HPDE6-E6E7 (cell line): Measurements from ENCODE around the gene PRDM1.
"Not testable (repeated sequence)": the region's sequence is repeated elsewhere in the genome, so short reads cannot be mapped to it uniquely, and the experiment has no call there.

Experiments used
- DNase-seq: peaks from one replicate; pipeline ENCODE4 v3.0.0; 2011; ENCODE audit warnings: missing footprints; ENCODE audit errors: extremely low spot score

PRDM1 gene

DNA sequence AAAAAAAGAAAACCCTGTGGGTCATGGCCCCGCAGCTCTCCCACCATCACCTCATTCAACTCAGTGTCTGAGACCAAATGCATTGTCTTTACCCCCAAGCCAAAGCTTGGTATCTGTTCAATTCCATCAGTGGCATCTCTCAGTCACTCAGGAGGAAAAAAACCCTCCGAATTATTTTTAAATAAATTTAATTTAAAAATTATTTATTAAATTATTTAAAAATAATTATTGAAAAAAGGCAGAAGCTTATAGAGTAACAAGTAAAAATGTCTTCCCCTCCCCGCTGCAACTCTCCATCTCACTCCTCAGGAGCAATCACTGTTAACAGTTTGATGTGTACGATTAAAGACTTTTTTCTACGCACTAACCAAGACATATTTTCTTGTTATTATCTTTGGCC, 50.7 kb downstream of the PRDM1 start:
- DNase-seq, result no peak

DNA sequence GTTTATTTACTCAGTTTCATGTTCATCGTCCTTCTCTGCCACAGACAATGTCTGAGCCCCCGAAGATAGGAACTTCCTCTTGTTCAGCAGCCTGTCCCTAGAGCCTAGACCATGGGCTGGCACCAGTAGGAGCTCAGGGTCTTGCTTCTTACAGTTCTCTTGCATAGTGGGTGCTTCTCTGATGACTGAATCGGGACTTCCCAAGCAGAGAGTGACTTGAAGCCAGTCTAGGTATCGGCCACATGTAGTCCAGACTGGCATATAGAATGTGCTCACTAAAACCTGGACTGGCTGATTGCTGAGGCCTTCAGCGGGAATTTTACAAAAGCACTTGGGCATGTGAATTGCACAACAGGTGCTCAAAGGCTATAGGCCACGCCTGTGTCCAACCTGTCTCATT, 52.0 kb downstream of the PRDM1 start:
- no peak for DNase-seq

DNA sequence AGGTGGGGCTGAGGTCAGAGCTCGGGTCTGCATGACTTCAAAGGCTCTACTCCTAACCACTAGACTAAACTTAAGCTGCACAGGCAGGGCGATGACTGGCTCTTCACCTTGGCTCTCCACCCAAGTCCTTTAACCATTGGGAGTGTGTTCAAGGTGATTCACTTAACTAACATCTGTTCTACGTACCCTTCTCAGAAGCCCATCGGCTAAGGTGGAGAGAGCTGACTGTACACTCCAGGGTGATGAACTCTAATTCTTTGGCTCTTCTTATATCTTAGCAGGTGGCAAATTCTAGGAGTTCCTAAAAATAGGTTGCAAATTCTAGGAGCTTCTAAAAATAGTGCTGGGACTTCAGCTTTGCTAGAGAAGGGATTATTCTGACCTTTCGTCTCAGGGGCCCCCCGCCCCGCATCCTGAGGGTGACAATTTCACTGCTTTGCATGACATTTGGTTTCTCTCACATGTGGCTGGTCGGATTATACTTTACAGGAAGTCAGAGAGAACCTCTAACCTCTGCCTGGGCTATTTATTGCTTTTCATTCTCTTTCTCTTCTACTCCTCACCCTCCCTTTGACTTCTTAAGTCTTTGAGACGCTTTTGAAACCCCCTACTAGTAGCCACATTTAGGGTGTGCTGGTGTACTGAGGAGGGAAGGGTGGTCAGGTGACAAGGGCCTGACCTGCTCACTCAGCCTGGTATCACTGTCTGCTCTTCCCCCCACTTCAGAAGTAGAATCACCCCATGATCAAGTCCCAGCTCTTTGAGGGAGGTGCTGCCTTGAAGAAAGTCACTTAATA, 55.5 kb downstream of the PRDM1 start:
- DNase-seq, result no peak

DNA sequence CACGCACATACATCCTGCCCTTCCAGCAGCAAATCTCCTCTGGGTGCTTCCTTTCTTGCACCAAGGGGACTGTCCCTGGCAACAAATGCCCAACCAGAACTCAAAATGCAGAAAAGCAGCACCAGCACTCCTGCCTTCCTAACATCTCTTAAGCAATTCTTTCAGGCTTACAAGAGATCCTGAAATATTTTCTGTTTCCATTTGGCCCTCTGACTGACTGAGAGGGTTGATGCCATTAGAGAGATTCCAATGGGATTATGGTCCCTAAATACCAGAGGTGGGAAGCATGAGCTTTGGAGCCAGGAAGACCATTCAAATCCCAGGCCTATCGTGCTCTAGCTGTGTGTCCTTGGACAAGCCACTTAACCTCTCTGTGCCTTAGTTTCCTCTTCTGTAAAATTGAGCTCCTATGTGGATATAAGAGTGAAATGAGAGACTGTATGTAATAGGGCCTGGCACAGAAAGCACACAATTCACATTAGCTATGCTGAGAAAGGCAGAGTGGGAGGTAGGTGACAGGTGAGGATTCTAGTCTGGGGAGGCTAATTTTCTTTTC, 56.8 kb downstream of the PRDM1 start:
- no peak for DNase-seq

DNA sequence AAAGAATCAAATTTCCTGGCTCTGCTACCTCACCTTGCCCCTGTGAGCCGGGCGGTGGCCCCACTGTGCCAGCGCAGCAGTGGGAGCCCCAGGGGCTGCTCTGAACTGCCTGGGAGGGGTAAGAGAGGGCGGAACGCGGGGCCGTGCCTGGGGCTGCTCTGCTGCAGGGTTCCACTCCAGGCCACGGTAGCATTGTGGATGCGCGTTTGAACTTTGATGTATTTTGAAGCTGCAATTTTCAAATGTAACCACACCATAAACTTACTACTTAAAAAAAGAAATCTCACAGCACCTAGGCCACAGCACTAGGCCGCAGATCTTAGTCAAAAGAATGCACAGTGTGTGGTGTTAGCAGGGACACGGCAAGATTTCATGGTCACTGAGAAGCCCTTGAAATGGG, 57.5 kb downstream of the PRDM1 start:
- no peak for DNase-seq

DNA sequence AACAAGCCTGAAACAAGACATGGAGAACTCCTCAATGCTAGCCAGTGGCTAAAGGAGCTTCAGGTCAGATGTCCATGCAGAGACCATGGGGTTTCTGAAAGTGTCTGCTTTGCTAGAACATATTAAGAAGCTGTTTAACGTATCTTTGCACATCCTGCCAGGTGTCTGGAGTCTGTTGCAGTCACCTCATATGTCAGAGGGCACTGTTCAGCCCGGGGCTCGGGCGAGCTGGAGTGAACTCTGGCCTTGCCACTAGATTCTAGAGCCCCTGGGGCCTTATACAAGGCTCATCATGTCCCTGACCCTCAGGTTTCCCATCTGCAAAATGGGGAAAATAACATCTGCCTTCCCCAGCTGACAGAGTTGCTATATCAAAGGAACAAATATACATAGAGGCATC, 59.0 kb downstream of the PRDM1 start:
- DNase-seq, result no peak

DNA sequence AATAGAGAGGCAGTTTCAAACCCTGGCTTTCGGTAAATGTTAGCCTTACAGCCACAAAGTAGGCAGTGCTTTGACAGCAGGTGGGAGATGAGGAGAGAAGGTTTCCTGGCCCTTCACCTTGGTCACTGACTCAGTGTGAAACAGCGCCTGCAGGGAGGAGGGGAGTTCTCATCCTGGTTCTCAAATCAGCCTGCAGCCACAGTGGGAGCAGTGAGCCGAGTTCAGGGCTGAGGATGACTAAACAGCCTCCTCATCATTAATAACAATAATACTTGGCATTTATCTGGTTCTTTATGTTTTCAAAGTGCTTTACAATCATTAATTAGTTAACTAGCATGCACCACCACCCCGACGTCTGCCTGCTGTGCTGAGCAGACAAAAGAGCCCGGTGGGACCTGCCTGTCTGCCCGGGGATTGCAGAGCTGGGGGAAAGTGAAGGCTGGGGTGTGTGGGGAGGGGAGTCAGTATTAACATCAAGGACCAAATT, 59.6 kb downstream of the PRDM1 start:
- DNase-seq, result no peak

DNA sequence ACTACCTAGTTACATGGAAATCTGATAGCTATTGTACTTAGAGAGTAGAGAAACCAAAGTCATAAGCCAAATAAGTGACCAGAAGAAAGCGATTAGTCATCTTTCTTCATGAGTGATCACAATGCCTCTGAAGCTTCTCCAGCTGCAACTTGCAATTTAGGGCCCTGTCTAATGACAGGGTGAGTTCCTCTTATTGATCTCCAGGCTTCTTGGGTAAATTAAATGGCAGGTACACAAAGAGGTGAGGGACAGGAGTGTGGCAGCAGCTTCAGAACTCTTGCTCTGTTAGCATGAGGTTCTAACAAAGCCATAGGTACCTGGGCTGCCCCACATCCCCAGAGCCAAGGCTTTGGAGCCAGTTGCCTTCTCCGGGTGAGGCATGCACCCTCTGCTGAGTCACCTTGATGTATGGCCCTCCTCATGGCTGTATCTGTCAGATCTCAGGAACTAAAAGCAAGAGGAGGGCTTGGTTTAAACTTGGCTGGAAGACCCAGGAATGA, 60.8 kb downstream of the PRDM1 start:
- DNase-seq, result no peak

DNA sequence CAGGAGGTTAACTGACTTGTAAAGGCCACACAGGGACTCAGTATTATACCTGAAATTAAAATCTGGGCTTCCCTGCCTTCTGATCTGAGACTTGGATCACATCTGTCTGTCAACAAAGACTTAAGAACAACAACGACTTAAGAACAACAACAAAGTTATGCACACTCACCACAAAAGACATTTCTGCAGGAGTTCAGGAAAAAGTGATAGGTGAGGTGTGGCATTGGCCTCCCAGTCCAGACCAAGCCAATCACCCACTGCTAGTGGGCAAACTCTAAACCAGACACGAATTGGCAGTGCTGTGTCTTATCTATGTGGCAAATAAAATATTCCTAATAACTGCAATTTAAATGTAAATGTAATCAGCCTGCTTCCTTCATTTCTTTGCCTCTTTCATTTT, 61.3 kb downstream of the PRDM1 start:
- DNase-seq, result no peak

DNA sequence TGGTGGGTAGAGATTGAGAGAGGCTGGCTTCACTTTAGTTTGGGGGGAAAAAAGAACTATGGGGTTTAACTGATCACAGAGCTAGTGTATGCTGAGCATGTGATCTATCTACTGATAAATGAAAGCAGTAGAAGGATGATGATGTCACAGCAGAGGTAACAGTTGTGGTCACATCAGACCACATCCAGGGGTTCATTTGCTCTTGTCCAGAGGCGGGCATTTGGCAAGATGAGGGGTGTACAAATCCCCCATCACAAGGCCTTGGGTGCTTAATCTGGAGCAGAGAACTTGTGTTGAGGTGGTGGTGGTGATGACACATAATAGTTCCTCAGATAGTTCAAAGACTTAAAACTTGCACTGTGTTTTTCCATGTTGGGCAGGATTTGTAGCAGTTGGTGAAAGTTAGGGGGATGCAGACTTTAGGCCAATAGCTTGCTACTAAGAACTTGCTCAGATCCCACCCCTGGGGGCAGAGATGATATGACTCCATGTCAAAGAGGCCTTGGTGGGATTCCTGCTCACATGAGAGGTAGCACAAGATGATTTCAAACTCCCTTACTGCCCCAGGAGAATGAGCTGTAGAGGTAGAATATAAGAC, 63.4 kb downstream of the PRDM1 start:
- no peak for DNase-seq

DNA sequence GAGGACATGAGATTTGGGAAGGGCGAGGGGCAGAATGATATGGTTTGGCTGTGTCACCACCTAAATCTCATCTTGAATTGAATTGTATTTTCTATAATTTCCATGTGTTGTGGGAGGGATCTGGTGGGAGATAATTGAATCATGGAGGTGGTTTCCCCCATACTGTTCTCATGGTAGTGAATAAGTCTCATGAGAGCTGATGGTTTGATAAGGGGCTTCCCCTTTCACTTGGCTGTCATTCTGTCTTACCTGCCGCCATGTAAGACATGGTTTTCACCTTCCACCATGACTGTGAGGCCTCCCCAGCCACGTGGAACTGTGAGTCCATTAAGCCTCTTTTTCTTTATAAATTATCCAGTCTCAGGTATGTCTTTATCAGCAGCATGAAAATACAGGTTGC, 66.3 kb downstream of the PRDM1 start:
- not testable (repeated sequence) for DNase-seq

DNA sequence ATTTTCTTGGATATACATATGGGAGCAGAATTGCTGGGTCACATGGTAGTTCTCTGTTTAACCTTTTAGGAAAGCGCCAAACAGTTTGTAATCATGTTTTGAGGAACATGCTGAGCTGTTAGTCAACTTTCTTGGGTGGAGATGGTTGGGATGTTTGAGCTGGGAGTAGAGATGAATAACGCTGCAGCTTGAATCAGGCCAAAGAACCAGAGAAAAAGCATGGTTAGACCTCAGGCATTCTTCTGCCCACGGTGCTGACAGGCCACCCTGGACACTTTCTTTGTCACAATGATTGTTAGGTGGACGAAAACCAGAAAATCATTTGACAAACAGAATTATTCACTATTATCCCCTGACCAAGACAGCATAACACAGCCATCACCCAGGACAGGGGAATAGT, 66.8 kb downstream of the PRDM1 start:
- no peak for DNase-seq

DNA sequence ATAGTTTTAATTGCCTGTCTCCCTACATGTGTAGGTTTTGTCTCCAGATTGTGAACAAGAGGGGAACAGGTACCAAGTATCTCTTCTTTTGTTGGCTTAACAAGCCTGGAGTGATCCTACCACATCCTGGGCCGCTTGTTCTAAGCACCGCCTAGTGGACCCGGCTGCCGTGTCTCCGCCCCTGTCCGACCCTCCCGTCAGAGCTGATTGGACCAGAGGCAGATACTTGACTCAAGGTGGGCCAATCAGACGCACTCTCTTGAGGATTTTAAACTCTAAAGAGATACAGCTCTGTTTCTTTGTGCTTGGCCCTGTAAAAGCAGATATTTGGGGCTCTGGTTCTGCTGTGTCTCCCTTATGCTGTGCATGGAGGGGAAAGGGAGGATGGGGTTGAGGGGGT, 68.2 kb downstream of the PRDM1 start:
- DNase-seq, result no peak

DNA sequence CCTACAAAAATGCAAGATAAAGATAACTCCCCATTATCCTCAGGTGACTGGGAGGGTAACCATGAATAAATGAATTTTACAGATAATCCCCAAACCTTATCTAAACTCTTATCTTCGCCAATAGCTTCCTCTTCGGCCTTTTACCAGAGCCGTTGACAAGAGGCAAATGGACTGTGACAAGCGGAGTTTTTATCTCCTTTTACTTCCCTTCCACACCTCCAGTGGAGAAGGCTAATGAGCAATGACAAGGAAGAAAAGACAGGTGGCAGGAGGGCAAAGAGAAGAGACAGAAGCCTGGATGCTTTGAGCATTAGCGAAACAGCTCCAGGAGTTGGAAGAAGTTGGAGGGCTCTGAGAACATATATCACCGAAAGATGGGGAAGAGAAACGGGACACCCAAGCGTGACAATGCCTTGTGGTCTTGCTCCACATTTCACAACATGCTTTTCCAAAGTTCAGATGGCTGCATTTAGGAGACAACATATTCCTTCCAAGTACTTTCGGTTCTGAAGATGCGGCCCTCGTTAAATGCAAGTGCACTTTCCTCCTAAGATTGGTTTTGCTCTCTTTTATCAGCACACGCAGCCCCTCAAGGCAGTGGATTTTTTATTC, 69.2 kb downstream of the PRDM1 start:
- DNase-seq, result no peak

DNA sequence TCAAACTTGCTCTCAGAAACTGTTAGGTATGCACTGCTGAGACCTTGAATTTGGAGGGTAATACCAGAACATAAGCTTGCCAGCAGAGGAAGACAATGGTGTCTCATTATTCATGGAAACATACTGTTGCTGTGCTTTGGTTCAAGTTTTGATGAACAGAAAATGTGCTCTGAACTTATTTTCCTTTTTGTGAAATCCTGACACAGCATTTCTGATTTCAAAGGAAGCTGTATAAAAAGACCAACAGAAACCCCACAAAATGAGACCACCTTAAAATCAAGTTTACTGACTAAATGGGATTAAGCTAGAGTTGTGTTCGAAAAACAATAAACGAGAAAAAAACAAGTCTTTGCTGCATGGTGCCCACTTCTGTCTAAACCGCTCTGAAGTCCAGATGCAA, 70.3 kb downstream of the PRDM1 start:
- DNase-seq, result no peak

DNA sequence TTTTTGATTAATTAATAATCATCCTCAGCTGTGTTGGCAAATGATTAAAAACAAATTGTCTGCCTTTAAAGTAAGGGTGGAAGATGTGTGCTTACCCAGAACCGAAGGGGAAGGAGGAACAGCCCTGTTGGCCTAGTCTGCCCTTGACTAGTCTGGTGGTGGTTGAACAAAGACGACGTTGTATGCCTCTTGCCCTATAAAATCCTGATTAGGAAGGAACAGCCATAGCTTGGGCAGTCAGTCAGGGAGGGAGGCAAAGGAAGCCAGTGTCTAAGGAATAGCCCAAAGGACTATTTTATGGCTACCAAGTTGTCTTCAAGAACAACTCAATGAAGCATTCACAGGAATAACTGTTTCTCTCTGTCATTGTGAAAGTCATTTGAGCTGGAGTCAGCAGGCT, 70.7 kb downstream of the PRDM1 start:
- DNase-seq, result no peak

DNA sequence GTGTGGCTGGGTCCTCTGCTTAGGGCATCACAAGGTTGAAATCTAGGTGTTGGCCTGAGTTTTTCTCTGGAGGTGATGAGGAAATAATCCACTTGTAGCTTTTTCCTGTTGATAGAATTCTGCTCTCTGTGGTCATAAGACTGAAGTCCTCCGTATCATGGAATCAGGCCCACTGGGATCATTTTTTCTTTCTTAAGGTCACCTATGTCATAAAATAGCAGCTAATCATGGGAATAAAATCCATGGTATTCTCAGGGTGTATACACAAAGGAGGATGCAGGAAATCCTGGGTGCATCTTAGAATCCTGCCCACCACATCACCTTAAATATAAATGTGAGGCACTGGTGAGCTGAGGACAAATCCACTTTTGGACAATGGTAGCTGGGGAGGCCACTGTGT, 72.7 kb downstream of the PRDM1 start:
- no peak for DNase-seq
